GM06990 (cell line): ENCODE results near the gene CFAP74.

ENCODE experiments used
- DNase-seq: peaks from one replicate; pipeline ENCODE4 v3.0.0-alpha.2; 2011; ENCODE audit not compliant: insufficient read length; ENCODE audit errors: extremely low read depth
- H3K27me3 ChIP-seq: replicated peaks from 2 replicates; pipeline ENCODE4 v1.6.0; 2011; ENCODE audit warnings: low read length; ENCODE audit not compliant: control insufficient read depth, insufficient read depth
- H3K36me3 ChIP-seq: 2 replicates; pipeline ENCODE4 v1.5.1; 2011; ENCODE audit warnings: low read length; ENCODE audit not compliant: control insufficient read depth, insufficient read depth
- H3K4me3 ChIP-seq: replicated peaks from 2 replicates; pipeline ENCODE4 v1.5.1; 2011; ENCODE audit warnings: low read depth, mild to moderate bottlenecking, control low read depth, low read length
- TF ChIP-seq, protein P1 (sequence below): IDR thresholded peaks from 2 replicates; pipeline ENCODE4 v1.5.1; 2011; ENCODE audit warnings: low read length, control low read depth, mild to moderate bottlenecking, inconsistent platforms; ENCODE audit not compliant: insufficient read depth, poor library complexity, severe bottlenecking

CFAP74 gene

DNA sequence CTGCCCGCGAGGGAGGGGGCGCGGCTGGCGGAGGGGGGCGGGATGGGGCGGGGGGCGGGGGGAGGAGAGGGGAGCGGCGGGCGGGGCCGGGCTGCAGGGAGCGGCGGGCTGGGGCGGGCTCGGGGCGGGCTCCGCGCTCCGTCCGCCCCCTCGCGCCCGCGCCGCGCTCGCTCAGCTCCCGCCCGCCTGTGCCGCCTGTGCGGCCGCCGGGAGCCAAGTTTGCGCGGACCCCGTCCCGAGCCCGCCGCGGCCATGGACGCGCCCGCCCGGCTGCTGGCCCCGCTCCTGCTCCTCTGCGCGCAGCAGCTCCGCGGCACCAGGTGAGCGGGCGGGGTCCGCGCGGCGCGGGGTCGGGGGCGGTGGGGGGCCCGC is 15.6 kb upstream of the CFAP74 start, which contains the start of gene GABRD:
Gene GABRD, plus strand, starts transcription at position 174 of the 372 bp plus-strand sequence. Its CDS starts 79 bp downstream, at position 253.
- no peak within 1 kb of the TSS for H3K4me3 ChIP-seq
- H3K36me3 ChIP-seq: no peaks in the 10 kb centered on the region
- peaks cover 3% of the 10 kb centered on the region for H3K27me3 ChIP-seq

DNA sequence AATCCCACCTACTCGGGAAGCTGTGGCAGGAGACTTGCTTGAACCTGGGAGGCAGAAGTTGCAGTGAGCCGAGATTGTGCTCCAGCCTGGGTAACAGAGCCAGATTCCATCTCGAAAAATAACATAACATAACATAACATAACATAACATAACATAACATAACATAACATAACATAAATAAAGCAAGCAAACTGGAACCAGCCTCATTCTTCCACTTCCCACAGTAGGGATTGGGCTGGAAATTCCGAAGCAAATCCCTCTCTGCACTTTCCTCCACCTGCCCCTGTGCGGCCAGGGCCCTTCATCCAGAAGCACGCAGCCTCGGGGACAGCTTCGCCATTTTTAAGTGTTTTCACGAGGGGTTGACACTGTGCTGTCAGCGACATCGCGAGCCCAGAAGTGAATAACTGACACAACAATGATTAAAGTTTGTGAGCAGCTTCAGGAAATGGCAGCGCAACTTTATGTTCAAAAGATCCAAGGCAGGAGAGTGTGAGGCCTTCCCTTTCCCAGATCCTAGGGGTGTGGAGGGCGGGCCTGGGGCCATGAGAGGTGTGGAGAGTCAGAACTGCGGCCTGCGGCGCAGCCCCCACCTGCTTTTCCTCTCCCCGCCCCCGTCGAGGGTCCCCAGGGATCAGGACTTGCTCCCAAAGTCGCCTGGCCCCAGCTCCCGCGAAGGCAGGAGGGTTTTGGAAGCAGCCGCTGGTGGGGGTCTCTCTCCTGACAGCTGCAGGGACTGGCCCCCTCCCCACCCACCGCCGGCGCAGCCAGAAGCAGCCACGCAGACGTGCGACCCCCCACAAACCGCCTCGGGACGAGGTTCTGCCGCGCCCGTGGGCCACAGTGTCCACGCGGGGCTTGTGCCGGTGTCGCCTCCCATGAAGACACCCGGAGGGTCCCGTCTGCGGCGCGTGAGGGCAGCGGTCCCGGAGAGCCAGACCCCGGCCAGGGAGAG is 14.9 kb upstream of the CFAP74 start:
- Histone ChIP-seq H3K4me3 (no peak overlapping the region), H3K36me3 (no peaks in the 10 kb centered on the region), H3K27me3 (peaks cover 3% of the 10 kb centered on the region)
- TF ChIP-seq, protein P1, sequence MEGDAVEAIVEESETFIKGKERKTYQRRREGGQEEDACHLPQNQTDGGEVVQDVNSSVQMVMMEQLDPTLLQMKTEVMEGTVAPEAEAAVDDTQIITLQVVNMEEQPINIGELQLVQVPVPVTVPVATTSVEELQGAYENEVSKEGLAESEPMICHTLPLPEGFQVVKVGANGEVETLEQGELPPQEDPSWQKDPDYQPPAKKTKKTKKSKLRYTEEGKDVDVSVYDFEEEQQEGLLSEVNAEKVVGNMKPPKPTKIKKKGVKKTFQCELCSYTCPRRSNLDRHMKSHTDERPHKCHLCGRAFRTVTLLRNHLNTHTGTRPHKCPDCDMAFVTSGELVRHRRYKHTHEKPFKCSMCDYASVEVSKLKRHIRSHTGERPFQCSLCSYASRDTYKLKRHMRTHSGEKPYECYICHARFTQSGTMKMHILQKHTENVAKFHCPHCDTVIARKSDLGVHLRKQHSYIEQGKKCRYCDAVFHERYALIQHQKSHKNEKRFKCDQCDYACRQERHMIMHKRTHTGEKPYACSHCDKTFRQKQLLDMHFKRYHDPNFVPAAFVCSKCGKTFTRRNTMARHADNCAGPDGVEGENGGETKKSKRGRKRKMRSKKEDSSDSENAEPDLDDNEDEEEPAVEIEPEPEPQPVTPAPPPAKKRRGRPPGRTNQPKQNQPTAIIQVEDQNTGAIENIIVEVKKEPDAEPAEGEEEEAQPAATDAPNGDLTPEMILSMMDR: no peak
- DNase-seq: no peak

More for the DNA sequence above, 15.6 kb upstream of the CFAP74 start, which contains the start of gene GABRD:
- TF ChIP-seq, protein P1: no peak
- no peak for DNase-seq

DNA sequence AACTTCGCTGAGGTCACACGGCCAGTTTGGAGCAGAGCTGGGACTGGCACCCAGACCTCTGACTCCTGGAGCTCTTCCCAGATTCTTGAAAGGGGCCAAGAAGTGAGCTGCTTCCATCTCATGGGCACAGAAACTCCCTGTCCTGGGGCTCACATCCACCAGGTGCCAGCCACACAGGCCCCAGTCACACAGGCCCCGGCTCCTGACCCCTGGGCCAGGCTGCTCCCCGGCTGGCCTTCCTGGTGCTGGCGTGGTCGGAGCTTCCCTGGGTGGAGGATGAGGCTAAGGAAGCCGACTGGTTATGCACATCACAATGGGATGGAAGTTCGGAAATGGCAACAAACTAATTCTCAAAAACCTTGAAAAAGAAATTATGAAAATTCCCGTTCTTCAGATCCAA is 12.5 kb upstream of the CFAP74 start:
- no peaks in the 10 kb centered on the region for H3K36me3 ChIP-seq
- no peak for DNase-seq
- no peak overlapping the region for H3K4me3 ChIP-seq
- TF ChIP-seq, protein P1: no peak
- H3K27me3 ChIP-seq: peaks cover 3% of the 10 kb centered on the region

DNA sequence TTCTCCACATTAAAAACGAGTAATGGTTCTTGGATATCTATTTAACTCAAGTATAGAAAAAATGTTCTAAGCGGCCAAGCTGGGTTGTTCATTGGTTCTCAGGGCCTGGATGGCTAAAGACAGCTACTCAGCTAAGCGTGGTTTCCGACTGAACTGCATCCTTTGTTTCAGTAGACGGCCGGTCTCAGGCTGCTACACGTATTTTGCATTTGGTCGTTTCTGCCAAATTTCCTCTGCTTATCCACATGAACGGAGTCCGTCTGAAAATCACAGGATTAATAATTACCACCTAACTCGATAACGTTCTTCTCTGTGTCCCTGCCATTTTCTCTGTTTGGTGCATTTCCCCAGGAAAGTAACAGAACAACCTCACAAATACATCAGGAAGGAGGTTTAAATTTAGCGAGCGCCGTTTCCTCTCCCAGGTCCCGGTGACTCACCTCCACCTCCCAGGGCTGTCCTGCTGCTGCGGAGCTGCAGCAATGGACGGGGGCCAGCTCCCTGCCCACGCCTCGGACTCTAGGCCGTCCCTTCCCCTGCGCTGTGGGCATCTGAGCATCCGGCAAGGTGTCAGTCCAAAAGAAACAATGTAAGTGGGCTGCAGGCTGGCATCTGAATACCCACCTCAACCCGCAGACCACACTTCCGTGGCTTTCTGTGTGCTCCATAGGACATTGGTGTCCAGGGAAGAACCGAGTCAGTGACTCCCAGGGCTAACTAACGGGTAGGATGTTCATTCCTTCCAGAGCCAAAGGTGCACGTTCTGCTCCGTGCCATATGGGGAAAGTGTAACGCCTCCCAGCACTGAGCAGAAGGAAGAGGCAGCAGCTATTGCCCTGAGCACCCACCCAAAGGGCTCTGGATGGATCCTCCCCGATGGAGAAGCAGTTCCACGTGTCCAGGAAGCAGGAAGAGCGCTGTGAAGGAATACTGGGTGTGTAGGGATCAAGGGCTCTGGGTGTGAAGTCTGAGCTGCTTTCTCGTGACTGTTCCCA is 11.5 kb upstream of the CFAP74 start:
- DNase-seq: no peak
- Histone ChIP-seq H3K4me3 (no peak overlapping the region), H3K36me3 (no peaks in the 10 kb centered on the region), H3K27me3 (peaks cover 3% of the 10 kb centered on the region)
- TF ChIP-seq, protein P1: no peak

DNA sequence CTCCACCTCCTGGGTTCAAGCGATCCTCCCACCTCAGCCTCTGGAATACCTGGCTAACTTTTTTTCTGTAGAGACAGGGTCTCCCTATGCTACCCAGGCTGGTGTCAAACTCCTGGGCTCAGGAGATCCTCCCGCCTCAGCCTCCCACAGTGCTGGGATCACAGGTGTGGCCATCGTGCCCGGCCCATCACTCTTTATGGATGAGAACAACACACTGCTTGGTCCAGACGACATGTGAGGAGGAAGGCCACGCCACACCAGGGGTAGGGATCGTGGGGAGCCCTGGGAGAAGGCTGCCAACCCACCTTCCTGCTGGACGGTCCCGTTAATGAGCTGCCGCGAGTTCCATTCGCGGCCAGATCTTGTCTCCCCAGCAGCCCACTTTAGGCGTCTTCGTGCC is 10.6 kb upstream of the CFAP74 start:
- Histone ChIP-seq H3K27me3 (peaks cover 3% of the 10 kb centered on the region), H3K4me3 (no peak overlapping the region), H3K36me3 (no peaks in the 10 kb centered on the region)
- TF ChIP-seq, protein P1: no peak
- no peak for DNase-seq
